HG03439 (cell line): ENCODE results near the gene KIFC3.

Source experiments
- ATAC-seq: cut with Tn5 transposase; IDR thresholded peaks from one replicate; pipeline ENCODE4 v1.9.1; 2021; ENCODE audit warnings: mild to moderate bottlenecking, moderate library complexity; ENCODE audit not compliant: unreplicated experiment

Gene KIFC3

GRCh38 chr16:57771141-57771785 lies 31.0 kb downstream of the KIFC3 start:
- no peak for ATAC-seq

- no peak for ATAC-seq
These were observed 31.9 kb downstream of the KIFC3 start for GRCh38 chr16:57770361-57770760.

- ATAC-seq = no peak
These were observed 32.6 kb downstream of the KIFC3 start for GRCh38 chr16:57769541-57770145.

GRCh38 chr16:57766714-57767348 lies 35.5 kb downstream of the KIFC3 start:
- ATAC-seq = no peak

GRCh38 chr16:57765160-57765728 lies 37.0 kb downstream of the KIFC3 start:
- ATAC-seq = no peak

GRCh38 chr16:57764341-57765159 lies 37.7 kb downstream of the KIFC3 start:
- peak; percentile 39 for ATAC-seq

GRCh38 chr16:57764006-57764340 lies 38.3 kb downstream of the KIFC3 start:
- no peak for ATAC-seq

GRCh38 chr16:57763285-57764005 lies 38.8 kb downstream of the KIFC3 start:
- ATAC-seq = no peak

GRCh38 chr16:57762365-57763040 lies 39.8 kb downstream of the KIFC3 start:
- ATAC-seq = no peak

- no peak for ATAC-seq
These were observed 40.3 kb downstream of the KIFC3 start for GRCh38 chr16:57761957-57762356.

GRCh38 chr16:57761301-57761700 lies 41.0 kb downstream of the KIFC3 start:
- ATAC-seq = no peak

GRCh38 chr16:57760357-57761160 lies 41.7 kb downstream of the KIFC3 start:
- ATAC-seq = no peak

- no peak for ATAC-seq
These were observed 42.5 kb downstream of the KIFC3 start for GRCh38 chr16:57759541-57760356.

GRCh38 chr16:57759131-57759530 lies 43.2 kb downstream of the KIFC3 start:
- ATAC-seq = no peak

GRCh38 chr16:57758331-57759117 lies 43.8 kb downstream of the KIFC3 start:
- no peak for ATAC-seq

GRCh38 chr16:57757883-57758282 lies 44.4 kb downstream of the KIFC3 start:
- ATAC-seq = no peak

GRCh38 chr16:57757326-57757786 lies 44.9 kb downstream of the KIFC3 start:
- ATAC-seq = no peak
